ENCODE results near the gene DPEP1.

DPEP1 gene

GRCh38 chr16:89615176-89615575 is 1.7 kb downstream of the DPEP1 start:
- TF ChIP-seq CTCF (IDR thresholded peaks at IDR 0.05; ENCODE audit: low read depth, low read length): no peak
- Histone ChIP-seq H3K27me3 (no peaks in the 10 kb centered on the region), H3K36me3 (no peaks in the 10 kb centered on the region), H3K4me1 (no peaks in the 10 kb centered on the region), H3K9me3 (no peaks in the 10 kb centered on the region), H3K4me3 (ENCODE audit: low read depth, low read length) (no peak overlapping the region)
- DNase-seq: no peak

DNA sequence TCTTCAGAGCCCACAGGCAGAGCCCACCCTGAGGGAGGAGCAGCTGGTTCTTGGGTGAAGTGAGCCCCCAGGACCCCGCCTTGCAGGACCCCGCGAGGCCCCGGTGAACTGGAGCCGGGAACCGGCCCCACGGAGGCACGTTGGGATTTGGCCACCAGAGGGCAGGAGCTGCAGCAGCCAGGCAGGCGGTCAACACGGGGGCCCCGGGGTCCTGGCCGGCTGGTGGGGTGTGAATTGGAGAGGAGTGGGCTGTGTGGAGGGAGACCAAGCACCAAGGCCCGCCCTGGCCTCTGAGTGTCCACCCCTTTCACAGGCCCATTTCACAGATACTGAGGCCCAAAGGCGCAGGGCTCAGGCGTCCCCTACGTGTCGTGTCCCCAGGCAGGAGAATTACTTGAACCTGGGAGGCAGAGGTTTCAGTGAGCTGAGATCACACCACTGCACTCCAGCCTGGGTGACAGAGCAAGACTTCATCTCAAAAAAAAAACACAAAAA is 2.2 kb downstream of the DPEP1 start:
- DNase-seq: peak; percentile 52
- H3K4me1 ChIP-seq: no peaks in the 10 kb centered on the region
- TF ChIP-seq CTCF (IDR thresholded peaks at IDR 0.05; ENCODE audit: low read depth, low read length): peak; percentile 60
- H3K4me3 ChIP-seq (ENCODE audit: low read depth, low read length): no peak overlapping the region
- H3K9me3 ChIP-seq: no peaks in the 10 kb centered on the region
- H3K27me3 ChIP-seq: no peaks in the 10 kb centered on the region
- H3K36me3 ChIP-seq: no peaks in the 10 kb centered on the region

GRCh38 chr16:89616623-89617022 is 3.2 kb downstream of the DPEP1 start:
- Histone ChIP-seq H3K4me1 (no peaks in the 10 kb centered on the region), H3K36me3 (no peaks in the 10 kb centered on the region), H3K27me3 (no peaks in the 10 kb centered on the region; the same call in 1 of the 2 replicates), H3K4me3 (ENCODE audit: low read depth, low read length) (no peak overlapping the region), H3K9me3 (no peaks in the 10 kb centered on the region)
- TF ChIP-seq CTCF (IDR thresholded peaks at IDR 0.05; ENCODE audit: low read depth, low read length): no peak
- DNase-seq: no peak

DNA sequence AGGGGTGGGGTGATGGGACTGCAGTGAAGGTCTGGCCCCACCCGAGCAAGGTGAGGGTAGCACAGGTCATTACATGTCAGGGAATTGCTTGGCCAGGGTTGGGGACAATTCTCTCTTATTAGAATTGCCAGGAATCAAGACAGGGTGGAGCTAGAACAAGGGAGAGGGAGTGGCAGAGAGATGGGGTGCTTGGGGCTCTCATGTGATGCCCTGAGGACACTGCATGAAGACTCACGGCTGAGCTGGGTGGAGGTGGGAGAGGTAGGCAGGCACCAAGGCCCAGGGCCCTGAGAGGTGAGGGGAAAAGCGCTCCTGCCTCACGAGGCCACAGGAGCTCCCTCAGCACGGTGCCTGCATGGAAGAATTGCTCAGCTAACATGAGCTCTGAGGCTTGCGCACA is 3.6 kb downstream of the DPEP1 start:
- TF ChIP-seq CTCF (IDR thresholded peaks at IDR 0.05; ENCODE audit: low read depth, low read length): no peak
- no peaks in the 10 kb centered on the region for H3K4me1 ChIP-seq

DNA sequence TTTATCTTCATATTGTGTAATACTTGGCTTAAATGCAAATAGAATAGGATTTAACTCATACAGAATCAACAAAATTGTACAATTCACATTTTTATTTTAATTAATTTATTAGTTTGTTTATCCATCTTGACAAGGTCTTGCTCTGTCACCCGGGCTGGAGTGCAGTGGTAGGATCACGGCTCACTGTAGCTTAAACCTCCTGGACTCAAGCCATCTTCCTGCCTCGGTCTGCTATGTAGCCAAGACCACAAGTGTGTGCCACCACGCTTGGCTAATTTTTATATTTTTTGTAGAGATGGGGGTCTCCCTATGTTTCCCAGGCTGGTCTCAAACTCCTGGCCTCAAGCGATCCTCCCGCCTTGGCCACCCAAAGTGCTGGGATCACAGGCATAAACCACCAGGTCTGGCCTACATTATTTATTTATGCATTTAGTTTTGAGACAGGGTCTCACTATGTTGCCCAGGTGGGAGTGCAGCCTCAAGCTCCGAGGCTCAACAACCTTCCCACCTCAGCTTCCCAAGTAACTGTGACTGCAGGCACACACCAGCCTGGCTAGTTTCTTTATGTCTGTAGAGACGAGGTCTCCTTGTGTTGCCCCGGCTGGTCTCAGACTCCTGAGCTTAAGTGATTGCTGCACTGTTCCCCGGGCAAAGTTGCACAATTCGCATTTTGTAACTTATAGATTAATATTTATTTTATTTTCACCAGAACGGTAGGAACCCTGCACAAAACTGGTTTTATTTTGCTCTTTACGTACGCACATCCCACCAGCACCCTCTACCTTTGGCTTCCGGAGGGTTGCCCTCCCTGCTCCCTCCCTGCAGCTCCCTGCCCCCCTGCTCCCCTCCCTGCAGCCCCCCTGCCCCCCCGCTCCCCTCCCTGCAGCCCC is 4.9 kb downstream of the DPEP1 start:
- Histone ChIP-seq H3K36me3 (no peaks in the 10 kb centered on the region), H3K4me1 (no peaks in the 10 kb centered on the region), H3K9me3 (no peaks in the 10 kb centered on the region), H3K27me3 (no peaks in the 10 kb centered on the region; the same call in 1 of the 2 replicates), H3K4me3 (ENCODE audit: low read depth, low read length) (no peak overlapping the region)
- no peak for TF ChIP-seq CTCF (IDR thresholded peaks at IDR 0.05; ENCODE audit: low read depth, low read length)
- peak; percentile 3 for DNase-seq

More for the DNA sequence above, 3.6 kb downstream of the DPEP1 start:
- H3K36me3 ChIP-seq: no peaks in the 10 kb centered on the region
- H3K27me3 ChIP-seq: no peaks in the 10 kb centered on the region; the same call in 1 of the 2 replicates
- H3K4me3 ChIP-seq (ENCODE audit: low read depth, low read length): no peak overlapping the region
- H3K9me3 ChIP-seq: no peaks in the 10 kb centered on the region
- DNase-seq: no peak

DNA sequence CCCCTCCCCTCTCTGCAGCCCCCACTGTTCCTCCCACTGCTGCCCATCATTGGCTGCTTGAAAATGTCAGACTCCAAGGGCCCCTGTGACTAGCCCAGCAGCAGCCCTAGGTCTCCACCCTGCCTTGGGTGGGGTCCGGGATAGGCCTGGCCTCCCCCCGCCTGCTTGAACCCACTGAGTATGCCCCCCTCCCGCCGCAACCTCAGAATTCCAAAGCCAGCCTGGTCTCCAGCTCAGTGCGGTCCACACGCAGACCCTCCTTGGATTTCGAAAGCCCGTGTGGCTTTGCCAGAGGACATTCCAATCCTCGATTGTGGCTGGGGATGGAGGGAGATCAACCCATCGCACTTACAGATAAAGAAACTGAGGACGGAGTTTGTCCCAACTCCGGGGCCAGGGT is 6.4 kb downstream of the DPEP1 start:
- H3K36me3 ChIP-seq: no peaks in the 10 kb centered on the region
- no peak for DNase-seq
- no peaks in the 10 kb centered on the region for H3K9me3 ChIP-seq
- no peaks in the 10 kb centered on the region for H3K4me1 ChIP-seq
- no peak for TF ChIP-seq CTCF (IDR thresholded peaks at IDR 0.05; ENCODE audit: low read depth, low read length)
- no peak overlapping the region for H3K4me3 ChIP-seq (ENCODE audit: low read depth, low read length)
- H3K27me3 ChIP-seq: no peaks in the 10 kb centered on the region; the same call in 1 of the 2 replicates

All from BE2C (cell line).